Tibial nerve (tissue), 4 donors: Measurements from ENCODE around the gene EVA1C. TPM values are rescaled to one million over a fixed set of nuclear protein-coding genes. Genes with fewer than 3 reads are reported as not detected.

Source experiments
- DNase-seq, 2 donors: peaks; one replicate each; pipeline ENCODE4 v3.0.0-alpha.2; 2019; ENCODE audit warnings: low spot score in 2 of 2
- H3K27ac ChIP-seq, 4 donors: fragments of 200-600 bp; sonication (generic) in 3 of 4; one replicate each; pipeline ENCODE4 v1.5.1; 2017 to 2019; ENCODE audit warnings: mild to moderate bottlenecking in 1 of 4
- H3K27me3 ChIP-seq, 2 donors: fragments of 200-600 bp; sonication (generic) in 1 of 2; one replicate each; pipeline versions ENCODE4 v1.5.1 to v1.6.0; 2017 to 2019
- H3K36me3 ChIP-seq, 3 donors: fragments of 200-600 bp; sonication (generic); one replicate each; pipeline ENCODE4 v1.5.1; 2018 to 2019
- H3K4me1 ChIP-seq, 4 donors: fragments of 200-600 bp; sonication (generic) in 3 of 4; one replicate each; pipeline ENCODE4 v1.5.1; 2017 to 2019
- H3K4me3 ChIP-seq, 4 donors: fragments of 200-600 bp; sonication (generic) in 3 of 4; one replicate each; pipeline ENCODE4 v1.5.1; 2017 to 2019; ENCODE audit warnings: mild to moderate bottlenecking in 1 of 4, moderate library complexity in 1 of 4
- H3K9me3 ChIP-seq, 4 donors: fragments of 200-600 bp; sonication (generic) in 3 of 4; one replicate each; pipeline ENCODE4 v1.5.1; 2017 to 2019
- EP300 ChIP-seq, 2 donors: sonication (generic); formaldehyde crosslinking; IDR thresholded peaks; one replicate each; pipeline ENCODE4 v1.6.1; 2017; ENCODE audit warnings: antibody characterized with exemption in 2 of 2, mild to moderate bottlenecking in 1 of 2
- POLR2A ChIP-seq, 2 donors: fragments of 450-650 bp; IDR thresholded peaks; one replicate each; pipeline ENCODE4 v1.6.1; 2017; ENCODE audit warnings: antibody characterized with exemption in 2 of 2, mild to moderate bottlenecking in 2 of 2, moderate library complexity in 2 of 2
- WGBS, 2 donors: methylation state at CpG; one replicate each; pipeline ENCODE4 v1.1.5; 2018; 5-methylcytosine and 5-hydroxymethylcytosine counted together
- total RNA-seq, 4 donors: library from RNA; depleted of rRNA; stranded (reverse); fragments of >200 nt; gene quantifications; one replicate each; pipeline ENCODE4 v1.1.0, GENCODE V29; 2016
- TF ChIP-seq, protein P1 (sequence below), 5 experiments: fragments of 200-600 bp in 3 of 5; fragments of 450-650 bp in 2 of 5; sonication (generic) in 3 of 5; IDR thresholded peaks; one replicate each; pipeline ENCODE4 v1.5.1; 2016 to 2019; ENCODE audit warnings: antibody characterized with exemption in 5 of 5, mild to moderate bottlenecking in 3 of 5, moderate library complexity in 2 of 5

The EVA1C gene
- total RNA-seq, 4 donors from 2014 or later = 72.6 to 85.9 (median 75.6) TPM

- peaks cover 0 to 61% (median 0%) of the 10 kb centered on the region in 3 donors for H3K36me3 ChIP-seq
- DNase-seq = no peak
Measured at GRCh38 chr21:32463367-32463766, 50.9 kb downstream of the EVA1C start.

GRCh38 chr21:32463889-32464300, 51.4 kb downstream of the EVA1C start:
- Histone ChIP-seq H3K4me1 (peaks cover 0 to 30% (median 6%) of the 10 kb centered on the region in 4 donors), H3K27ac (peak overlapping the region; percentile 24 to 83 (median 66)), H3K36me3 (peaks cover 0 to 61% (median 3%) of the 10 kb centered on the region in 3 donors), H3K9me3 (no peaks in the 10 kb centered on the region), H3K4me3 (no peak overlapping the region), H3K27me3 (no peaks in the 10 kb centered on the region)
- DNase-seq = no peak
- peak in 1 of 2 donors; percentile 44 for TF ChIP-seq EP300 (IDR thresholded peaks at IDR 0.05)
- TF ChIP-seq POLR2A (IDR thresholded peaks at IDR 0.05) = no peak
- 35 to 50% methylated on average over 8 of the region's 8 CpGs for WGBS, 2 donors

More at GRCh38 chr21:32463367-32463766, 50.9 kb downstream of the EVA1C start:
- Histone ChIP-seq H3K9me3 (no peaks in the 10 kb centered on the region), H3K27me3 (no peaks in the 10 kb centered on the region), H3K4me1 (peaks cover 0 to 30% (median 6%) of the 10 kb centered on the region in 4 donors), H3K27ac (peak overlapping the region in 3 of 4 donors; percentile 50 to 83 (median 82)), H3K4me3 (no peak overlapping the region)
- TF ChIP-seq POLR2A (IDR thresholded peaks at IDR 0.05) = no peak
- peak in 1 of 2 donors; percentile 60 for TF ChIP-seq EP300 (IDR thresholded peaks at IDR 0.05)
- WGBS, 2 donors = 45 to 65% methylated on average over 7 of the region's 7 CpGs

GRCh38 chr21:32467291-32467690, 54.8 kb downstream of the EVA1C start:
- Histone ChIP-seq H3K27me3 (no peaks in the 10 kb centered on the region), H3K27ac (no peak overlapping the region), H3K4me3 (no peak overlapping the region), H3K9me3 (no peaks in the 10 kb centered on the region), H3K4me1 (peaks cover 0 to 28% (median 6%) of the 10 kb centered on the region in 4 donors), H3K36me3 (peaks cover 0 to 63% (median 3%) of the 10 kb centered on the region in 3 donors)
- 82 to 89% methylated on average over 4 of the region's 4 CpGs for WGBS, 2 donors
- no peak for DNase-seq
- TF ChIP-seq POLR2A (IDR thresholded peaks at IDR 0.05) (no peak), EP300 (IDR thresholded peaks at IDR 0.05) (no peak)
- TF ChIP-seq, protein P1, sequence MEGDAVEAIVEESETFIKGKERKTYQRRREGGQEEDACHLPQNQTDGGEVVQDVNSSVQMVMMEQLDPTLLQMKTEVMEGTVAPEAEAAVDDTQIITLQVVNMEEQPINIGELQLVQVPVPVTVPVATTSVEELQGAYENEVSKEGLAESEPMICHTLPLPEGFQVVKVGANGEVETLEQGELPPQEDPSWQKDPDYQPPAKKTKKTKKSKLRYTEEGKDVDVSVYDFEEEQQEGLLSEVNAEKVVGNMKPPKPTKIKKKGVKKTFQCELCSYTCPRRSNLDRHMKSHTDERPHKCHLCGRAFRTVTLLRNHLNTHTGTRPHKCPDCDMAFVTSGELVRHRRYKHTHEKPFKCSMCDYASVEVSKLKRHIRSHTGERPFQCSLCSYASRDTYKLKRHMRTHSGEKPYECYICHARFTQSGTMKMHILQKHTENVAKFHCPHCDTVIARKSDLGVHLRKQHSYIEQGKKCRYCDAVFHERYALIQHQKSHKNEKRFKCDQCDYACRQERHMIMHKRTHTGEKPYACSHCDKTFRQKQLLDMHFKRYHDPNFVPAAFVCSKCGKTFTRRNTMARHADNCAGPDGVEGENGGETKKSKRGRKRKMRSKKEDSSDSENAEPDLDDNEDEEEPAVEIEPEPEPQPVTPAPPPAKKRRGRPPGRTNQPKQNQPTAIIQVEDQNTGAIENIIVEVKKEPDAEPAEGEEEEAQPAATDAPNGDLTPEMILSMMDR (IDR thresholded peaks at IDR 0.05) = no peak

GRCh38 chr21:32468681-32469111, 56.2 kb downstream of the EVA1C start:
- TF ChIP-seq, protein P1 (IDR thresholded peaks at IDR 0.05) = no peak
- no peak for TF ChIP-seq POLR2A (IDR thresholded peaks at IDR 0.05)
- TF ChIP-seq EP300 (IDR thresholded peaks at IDR 0.05) = no peak
- Histone ChIP-seq H3K36me3 (peaks cover 0 to 77% (median 3%) of the 10 kb centered on the region in 3 donors), H3K9me3 (no peaks in the 10 kb centered on the region), H3K27me3 (no peaks in the 10 kb centered on the region), H3K27ac (no peak overlapping the region), H3K4me1 (peaks cover 0 to 20% (median 6%) of the 10 kb centered on the region in 4 donors), H3K4me3 (no peak overlapping the region)
- 79 to 81% methylated on average over 6 of the region's 6 CpGs for WGBS, 2 donors
- DNase-seq = no peak

- DNase-seq = no peak
- Histone ChIP-seq H3K36me3 (peaks cover 0 to 85% (median 3%) of the 10 kb centered on the region in 3 donors), H3K4me3 (no peak overlapping the region), H3K9me3 (no peaks in the 10 kb centered on the region), H3K4me1 (peaks cover 0 to 16% (median 1%) of the 10 kb centered on the region in 4 donors), H3K27me3 (no peaks in the 10 kb centered on the region), H3K27ac (no peak overlapping the region)
- TF ChIP-seq EP300 (IDR thresholded peaks at IDR 0.05) (no peak), POLR2A (IDR thresholded peaks at IDR 0.05) (no peak)
- TF ChIP-seq, protein P1 (IDR thresholded peaks at IDR 0.05) = no peak
- WGBS, 2 donors = 92% methylated on average over 5 of the region's 5 CpGs
Measured at GRCh38 chr21:32469628-32470027, 57.1 kb downstream of the EVA1C start.

- TF ChIP-seq, protein P1 (IDR thresholded peaks at IDR 0.05) = no peak
- TF ChIP-seq POLR2A (IDR thresholded peaks at IDR 0.05) (no peak), EP300 (IDR thresholded peaks at IDR 0.05) (no peak)
- H3K4me3 ChIP-seq = no peak overlapping the region
- no peaks in the 10 kb centered on the region for H3K27me3 ChIP-seq
- peaks cover 0 to 17% (median 0%) of the 10 kb centered on the region in 4 donors for H3K4me1 ChIP-seq
- DNase-seq = no peak
- H3K27ac ChIP-seq = no peak overlapping the region
- no peaks in the 10 kb centered on the region for H3K9me3 ChIP-seq
- WGBS, 2 donors = 86 to 89% methylated on average over 9 of the region's 9 CpGs
- peaks cover 0 to 83% (median 3%) of the 10 kb centered on the region in 3 donors for H3K36me3 ChIP-seq
Measured at GRCh38 chr21:32470206-32470605, 57.7 kb downstream of the EVA1C start.
